ENCODE data around the gene PROCR.
"Not testable (repeated sequence)": the region's sequence is repeated elsewhere in the genome, so short reads cannot be mapped to it uniquely, and the experiment has no call there.

PROCR gene

DNA sequence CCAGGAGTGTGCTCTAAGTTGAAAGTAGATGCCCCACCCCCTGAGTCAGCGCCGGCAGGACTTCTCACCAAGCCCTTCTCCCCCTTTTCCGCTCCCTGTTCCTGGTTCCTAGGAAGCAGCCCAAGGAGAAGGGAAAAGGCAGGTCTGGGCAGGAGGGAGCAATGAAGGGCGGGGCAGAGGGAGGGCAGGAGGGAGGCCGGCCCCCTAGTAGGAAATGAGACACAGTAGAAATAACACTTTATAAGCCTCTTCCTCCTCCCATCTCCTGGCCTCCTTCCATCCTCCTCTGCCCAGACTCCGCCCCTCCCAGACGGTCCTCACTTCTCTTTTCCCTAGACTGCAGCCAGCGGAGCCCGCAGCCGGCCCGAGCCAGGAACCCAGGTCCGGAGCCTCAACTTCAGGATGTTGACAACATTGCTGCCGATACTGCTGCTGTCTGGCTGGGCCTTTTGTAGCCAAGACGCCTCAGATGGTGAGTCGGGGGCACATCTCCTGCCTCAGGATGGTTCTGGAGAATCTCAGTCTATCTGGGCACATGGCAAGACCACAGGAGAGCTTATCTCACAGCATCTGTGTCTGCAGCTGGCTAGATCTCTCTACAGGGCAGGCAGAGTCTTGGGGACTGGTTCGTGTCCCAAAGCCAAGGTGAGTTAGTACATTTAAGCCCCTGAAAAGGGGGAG, at the start of gene PROCR:
Gene PROCR, plus strand, starts transcription at position 320 of the 681 bp plus-strand sequence. Its CDS starts 83 bp downstream, at position 403.
- DNase-seq (ENCODE audit: low read depth) = no peak

DNA sequence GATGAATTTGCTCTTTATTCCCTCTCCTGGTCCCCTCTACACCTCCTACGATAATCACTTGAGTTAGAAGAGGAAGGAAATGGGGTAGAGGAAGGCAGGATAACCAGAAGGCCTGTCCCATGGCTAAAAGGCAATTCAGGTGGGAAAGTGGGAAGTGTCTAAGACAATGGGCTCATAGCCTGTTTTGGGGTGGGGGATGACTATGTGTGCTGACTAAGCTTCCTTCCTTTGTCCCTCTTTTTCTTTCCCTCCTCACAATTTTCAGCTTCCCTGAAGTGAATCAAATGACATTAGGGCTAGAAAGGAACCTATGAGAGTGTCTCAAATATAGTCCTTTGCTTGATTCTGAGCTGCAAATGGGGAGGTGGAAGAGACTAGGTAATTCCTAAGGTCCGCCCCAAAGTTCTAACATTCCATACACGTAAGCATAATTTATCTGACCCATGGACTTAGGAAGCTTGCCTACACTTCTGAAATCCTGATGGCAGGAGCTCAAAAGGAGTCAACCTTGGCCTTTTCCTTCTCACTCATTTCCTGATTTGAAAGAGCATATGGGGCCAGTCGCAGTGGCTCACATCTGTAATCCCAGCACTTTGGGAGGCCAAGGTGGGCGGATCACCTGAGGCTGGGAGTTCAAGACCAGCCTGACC, 49.0 kb upstream of the PROCR start:
- DNase-seq (ENCODE audit: low read depth) = no peak

DNA sequence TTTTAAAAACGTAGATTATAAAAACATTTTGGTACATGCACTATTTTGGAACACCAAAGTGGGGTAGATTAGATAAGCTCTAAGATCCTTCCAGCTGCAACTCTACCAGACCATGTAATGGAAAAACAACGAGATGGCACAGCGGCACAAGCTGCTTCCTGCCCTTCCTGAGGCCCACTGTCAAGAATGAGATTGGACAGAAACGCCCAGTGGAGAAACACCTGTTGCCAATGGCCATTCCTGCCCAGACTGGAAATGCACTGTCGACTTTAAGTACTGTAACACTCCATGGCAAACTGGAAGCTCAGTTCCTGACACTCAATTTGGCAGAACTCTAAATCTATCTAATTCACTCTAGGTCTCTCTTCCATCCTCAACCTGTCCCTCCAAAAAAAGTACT, 46.1 kb upstream of the PROCR start:
- no peak for DNase-seq (ENCODE audit: low read depth)

DNA sequence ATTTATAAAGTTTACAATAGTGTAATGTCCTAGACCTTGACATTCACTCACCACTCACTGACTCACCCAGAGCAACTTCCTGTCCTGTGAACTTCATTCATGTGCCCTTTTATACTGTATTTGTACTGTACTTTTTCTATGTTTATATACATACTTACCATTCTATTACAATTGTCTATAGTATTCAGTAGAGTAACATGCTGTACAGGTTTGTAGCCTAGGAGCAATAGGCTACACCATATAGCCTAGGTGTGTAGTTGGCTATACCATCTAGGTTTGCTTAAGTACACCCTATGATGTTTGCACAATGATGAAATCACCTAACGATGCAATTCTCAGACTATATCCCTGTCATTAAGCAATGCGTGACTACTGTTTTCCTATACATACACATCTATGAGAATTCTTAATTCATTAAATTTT, 42.2 kb upstream of the PROCR start:
- DNase-seq (ENCODE audit: low read depth) = no peak

DNA sequence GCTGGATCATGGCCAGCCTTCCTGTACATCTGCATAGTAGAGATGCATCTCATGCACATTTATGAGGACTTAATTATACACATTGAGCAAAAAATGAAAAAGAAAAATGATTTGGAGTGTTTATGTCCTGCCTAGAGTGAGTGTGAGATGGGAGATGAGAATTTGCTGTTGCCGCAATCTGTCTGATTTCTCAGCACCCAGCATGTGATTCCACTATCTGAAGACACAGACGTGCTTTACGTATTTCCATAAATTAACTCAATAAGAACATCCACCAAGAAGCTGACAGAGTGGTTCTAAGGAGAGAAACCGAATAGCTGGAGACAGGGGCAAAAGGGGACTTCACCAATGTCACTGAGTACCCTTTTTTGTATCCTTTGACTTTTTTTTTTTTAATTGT, 39.9 kb upstream of the PROCR start:
- DNase-seq (ENCODE audit: low read depth) = no peak

DNA sequence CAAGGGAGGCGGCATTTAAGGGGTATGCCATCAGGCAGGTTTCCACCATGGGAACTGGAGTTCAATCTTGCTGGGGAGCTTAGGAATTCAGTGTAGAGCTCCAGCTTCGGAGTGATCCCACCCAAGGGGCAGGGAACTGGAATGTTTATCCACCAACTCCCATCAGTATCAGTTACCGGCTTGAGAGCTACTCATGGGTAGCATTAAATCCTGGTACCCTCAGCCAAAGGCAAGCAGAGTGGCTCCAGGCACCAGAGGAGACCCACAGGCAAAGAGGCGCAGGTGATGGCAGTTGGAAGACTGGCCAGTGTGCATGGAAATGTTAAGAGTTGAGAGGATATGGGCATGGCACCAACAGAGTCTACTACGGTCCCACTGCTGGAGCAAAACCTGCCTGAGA, 38.8 kb upstream of the PROCR start:
- DNase-seq (ENCODE audit: low read depth) = no peak

DNA sequence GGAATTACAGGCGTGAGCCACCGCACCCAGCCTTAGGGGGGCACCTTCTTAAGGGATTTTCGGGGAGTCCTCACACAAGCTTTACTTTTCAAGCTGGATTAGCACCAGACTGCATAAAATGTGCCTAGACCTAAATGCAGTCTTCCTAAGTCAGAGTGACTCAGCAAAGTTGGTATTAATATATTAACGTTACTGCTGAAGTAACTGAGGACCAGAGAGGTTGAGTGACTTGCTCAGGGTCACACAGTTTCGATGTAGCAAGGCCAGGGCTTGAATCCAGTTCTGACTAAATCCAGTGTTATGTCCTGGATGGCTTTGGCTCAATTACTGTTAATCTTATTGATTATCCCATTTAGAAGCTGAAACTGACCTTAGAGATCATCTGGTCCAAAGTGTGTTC, 38.1 kb upstream of the PROCR start:
- DNase-seq (ENCODE audit: low read depth) = no peak

DNA sequence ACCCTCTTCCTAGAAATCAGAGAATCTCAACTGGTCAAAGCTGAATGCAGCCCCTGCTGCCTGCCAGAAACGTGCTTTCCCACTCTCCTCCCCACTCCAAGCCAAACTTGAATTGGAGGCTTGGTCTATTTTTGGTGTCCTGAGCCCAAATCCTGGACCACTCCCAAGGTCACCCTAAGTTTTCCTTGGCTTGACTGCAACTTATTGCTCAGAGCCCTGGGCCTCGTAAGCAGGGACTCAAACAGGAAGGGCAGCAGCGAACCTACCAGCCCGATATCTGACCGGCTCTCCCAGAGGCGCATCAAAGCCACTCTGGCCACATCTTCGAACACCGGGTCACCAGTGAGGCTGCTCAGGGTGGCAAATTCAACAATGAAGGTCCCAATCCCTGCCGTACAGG, 37.4 kb upstream of the PROCR start:
- no peak for DNase-seq (ENCODE audit: low read depth)

DNA sequence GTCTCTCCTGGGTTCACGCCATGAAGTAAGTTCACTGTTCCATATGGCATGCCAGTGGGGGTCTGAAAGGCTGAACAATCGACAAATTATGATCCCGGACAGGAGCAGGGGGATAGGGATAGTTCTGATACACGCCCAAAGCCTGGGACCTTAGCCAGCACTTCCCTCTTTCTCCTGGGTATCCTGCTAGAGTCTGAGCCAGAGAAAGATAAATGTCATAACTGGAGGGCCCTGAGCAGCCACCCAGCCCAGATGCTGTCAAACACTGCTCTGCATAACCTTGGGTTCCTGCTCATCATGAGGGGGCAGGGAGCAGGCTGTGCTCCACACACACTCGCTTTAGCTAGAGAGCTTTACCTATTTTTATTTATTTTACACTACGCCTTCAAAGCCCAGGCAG, 37.0 kb upstream of the PROCR start:
- no peak for DNase-seq (ENCODE audit: low read depth)

DNA sequence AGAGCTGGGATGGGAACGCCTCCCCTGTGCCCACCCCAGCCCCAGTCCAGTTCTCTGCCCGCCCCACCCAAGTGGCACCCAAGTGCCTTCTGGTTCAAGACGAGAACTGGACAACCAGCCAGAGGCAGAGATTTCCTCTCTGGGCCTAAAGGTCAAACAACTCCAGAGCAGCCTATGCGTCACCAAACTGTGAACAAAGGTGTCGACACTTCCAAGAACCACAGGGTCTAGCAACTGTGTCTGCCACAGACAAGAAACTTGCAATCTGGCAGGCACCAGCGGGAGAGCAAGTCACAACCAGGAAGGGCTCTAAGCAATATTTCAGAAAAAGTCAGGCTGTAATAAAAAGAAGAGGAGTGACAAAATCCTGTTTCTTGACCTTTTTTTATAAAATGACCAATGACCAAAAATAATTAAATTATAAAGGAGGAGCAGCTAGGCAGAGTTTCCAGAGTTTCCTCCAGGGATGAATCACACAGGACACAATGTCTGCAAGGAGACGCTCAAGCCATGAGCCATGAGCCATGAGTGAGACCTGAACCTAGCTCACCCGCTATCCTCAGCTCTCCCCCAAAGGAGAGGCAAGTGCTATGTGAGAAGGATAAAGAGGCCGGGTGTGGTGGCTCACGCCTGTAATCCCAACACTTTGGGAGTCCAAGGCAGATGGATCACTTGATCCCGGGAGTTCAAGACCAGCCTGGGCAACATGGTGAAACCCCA, 35.8 kb upstream of the PROCR start:
- DNase-seq (ENCODE audit: low read depth) = no peak

DNA sequence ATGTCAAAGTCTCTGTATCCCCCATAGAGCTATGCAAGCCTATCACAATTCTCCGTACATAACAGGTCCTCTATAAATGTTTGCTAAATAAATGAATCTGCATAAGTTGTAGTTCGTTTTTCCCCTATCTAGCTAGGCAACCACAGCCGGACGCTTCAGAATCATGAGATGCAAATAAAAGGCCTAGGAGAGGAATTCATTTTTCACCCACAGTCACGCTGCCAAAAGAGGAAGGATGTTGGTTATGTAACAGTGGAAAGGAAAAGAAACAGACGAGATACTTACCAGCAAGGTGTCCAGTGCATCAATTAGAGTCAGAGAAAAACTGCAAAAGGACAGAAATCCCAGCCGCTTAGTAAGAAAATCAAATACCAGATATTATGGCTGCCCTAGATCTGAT, 27.2 kb upstream of the PROCR start:
- DNase-seq (ENCODE audit: low read depth) = no peak

DNA sequence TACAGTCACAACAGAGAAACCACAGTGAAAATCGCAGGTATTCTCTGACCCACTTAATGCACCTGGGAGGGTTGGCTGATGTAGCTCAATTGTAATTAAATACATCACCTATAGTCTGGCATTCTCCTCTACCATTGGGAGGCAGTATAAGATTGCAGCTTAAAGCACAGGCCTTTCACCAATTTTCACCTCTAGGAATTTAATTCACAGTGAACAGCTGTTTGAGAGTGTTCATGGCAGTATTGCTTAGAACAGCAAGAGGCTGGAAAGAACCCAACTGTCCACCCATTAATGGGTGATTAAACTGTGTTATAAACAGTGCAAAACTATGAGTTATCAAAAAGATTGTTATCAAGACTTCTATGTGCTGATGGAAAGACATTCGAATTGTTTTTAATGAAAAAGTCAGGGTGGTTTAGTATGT, 26.7 kb upstream of the PROCR start:
- DNase-seq (ENCODE audit: low read depth) = no peak

DNA sequence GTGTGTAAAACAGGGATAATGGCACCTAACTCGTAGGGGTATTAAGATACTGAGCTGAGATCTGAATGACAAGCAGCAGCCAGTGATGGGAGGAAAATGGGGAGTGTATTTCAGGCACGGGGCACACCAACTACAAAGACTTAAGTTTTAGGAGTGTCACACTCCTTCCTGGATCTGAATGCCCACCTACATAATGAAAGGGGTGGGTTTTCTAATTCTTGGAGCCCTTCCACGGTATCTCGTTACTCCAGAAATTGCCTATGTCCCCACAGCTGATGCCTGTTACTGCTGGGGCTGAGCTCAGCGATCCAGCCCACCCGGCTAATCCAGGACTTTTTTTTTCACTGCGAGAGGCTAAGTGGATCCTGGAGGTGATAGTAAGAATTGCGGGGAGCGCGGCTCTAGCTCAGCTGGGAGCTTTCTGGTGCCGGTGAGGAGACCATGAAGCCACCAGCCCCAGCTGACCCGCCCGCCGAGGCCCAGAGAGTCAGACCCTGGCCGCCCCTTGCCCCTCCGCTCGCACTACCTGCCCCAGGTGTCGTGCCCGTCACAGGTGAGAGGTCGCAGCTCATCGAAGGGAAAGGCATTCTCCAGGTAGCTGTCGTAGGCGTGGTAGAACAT, 25.5 kb upstream of the PROCR start:
- no peak for DNase-seq (ENCODE audit: low read depth)

DNA sequence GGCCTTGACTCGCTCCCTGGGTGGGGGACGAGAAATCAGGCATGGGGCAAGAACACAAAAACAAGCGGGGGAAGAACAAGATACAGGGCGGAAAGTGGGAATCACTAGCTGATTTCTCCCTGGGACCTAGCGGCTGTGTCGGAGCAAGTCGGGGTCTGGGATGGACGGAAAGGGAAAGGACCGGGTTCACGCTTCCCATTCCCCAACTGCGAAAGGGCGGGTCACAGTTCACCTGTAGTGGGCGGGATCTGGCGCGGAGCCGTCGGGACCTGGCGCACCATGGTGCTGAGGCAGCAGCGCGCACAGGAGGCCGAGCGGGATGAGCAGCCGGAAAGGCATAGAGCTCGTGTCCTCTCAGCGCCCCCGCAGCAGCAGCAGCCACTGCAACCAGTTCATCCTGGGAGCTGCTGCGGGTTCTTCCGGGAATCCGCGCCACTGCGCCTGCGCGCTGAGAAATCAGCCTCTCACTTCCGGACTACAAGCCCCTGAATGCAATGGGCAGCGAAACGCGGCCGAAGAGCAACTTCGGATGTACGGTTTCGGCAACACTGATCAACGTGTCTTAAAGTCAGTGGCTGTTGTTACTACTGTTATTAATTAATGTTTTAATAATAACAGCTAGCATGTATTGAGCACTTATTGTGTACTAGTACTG, 24.8 kb upstream of the PROCR start, which contains the start of gene EDEM2:
Gene EDEM2, minus strand, starts transcription at position 417 of the 655 bp plus-strand sequence. Its CDS starts 78 bp downstream, at position 339.
- peak; percentile 90 for DNase-seq (ENCODE audit: low read depth)

DNA sequence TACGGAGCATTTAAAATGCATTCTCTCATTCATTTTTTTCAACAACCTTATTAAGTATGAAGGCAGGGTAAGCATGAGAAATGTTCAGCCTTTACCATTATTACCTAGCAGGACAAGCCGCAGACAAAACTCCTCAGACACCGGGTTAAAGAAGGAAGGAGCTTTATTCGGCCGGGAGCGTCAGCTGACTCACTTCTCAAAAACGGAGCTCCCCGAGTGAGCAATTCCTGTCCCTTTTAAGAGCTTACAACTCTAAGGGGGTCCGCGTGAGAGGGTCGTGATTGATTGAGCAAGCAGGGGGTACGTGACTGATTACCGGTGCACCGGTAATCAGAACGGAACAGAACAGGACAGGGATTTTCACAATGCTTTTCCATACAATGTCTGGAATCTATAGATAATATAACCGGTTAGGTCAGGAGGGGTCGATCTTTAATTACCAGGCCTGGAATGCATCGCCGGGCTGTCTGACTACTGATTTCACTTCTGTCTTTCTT, 24.2 kb upstream of the PROCR start:
- DNase-seq (ENCODE audit: low read depth) = not testable (repeated sequence)

DNA sequence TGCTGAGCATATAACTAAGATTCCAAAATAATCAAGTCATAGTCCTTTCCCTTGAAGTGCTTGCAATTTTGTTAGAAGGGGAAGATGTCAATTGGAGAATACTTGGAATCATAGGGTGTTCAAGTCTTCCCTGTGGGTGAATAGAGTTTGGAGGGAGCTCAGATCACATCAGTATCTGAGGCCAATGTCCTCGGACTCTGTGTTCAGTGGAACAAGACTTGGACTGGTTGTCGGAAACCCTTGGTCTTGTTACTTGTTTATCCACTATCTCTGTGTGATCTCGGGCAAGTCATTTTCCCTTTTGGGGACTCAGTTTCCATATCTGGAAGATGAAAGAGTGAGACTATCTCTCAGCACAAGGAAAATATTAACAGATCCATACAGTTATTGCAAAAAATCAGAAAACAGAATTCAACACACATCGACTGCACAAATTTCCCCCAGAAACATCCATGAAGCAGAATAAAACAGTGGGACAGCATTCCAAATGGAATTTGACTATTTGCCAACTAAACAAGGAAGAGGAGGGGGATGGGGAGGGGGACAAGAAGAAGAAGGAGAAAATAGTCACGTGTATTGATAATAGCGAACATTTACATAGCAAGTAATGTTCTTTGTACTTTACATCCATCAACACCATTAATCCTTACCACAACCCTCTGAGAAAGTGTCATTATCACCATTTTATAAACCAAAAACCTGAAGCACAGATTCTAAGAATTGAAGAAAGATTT, 20.9 kb upstream of the PROCR start:
- DNase-seq (ENCODE audit: low read depth) = no peak

DNA sequence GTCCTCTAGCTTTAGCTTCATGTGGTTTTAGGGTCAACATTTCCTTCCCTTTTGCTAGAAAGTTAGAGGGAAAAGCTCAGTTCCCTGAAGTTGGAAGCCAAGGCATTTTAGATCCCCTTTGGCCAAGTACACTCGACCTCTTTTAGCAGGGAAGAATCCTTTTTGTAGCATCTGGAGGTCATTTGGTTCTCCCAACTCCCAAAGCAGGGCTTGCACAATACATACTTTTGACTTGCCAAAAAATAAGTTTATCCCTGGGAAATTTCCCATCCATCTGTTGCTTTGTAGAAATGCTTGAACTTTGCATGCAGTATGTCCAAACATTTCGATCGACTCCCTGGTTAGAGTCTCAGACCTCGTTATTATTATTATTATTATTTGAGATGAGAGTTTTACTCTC, 20.1 kb upstream of the PROCR start:
- no peak for DNase-seq (ENCODE audit: low read depth)

DNA sequence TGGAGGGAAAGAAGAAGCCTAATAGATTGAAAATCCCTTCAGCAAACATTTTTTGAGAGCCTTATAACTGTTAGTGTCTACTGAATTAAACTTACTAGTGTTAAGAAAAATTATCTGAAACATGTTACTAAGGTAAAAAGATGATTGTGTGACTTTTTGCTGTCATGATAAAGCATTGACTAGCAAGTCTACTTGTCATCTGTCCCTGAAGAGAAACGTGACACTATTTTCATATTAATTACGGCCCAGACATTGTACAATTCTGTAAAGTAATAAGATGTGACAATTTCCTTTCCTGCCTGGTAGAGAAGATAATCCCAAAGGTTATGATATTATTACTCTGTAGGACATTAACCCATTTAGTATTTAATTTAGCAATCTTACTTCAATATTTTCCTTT, 15.9 kb upstream of the PROCR start:
- DNase-seq (ENCODE audit: low read depth) = no peak

DNA sequence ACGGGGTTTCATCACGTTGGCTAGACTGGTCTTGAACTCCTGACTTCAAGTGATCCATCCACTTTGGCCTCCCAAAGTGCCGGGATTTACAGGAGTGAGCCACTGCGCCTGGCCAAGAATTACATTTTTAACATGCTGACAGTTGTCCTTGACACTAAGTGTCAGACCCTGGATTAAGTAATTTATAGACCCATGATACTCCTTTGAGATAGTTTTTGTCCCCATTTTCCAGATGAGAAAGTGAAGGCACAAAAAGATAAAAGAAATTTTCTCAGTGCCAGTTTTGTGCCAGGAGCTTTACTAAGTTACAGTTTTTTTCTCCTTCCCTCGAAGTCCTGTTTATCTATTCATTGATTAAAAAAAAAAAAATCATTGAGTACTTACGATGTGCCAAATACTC, 14.9 kb upstream of the PROCR start:
- DNase-seq (ENCODE audit: low read depth) = no peak

DNA sequence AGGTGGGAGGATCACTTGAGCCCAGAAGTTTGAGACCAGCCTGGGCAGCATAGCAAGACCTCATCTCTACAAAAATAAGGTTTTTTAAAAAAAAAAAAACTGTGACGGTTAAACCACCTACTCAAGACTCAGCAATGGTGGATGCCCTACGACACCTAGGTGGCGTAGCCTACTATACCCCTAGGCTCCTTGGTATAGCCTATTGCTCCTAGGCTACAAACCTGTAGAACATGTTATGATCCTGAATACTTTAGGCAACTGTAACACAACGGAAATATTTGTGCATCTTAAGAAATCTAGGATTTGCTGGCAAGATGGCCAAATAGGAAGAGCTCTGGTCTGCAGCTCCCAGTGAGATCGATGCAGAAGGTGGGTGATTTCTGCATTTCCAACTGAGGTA, 11.5 kb upstream of the PROCR start:
- not testable (repeated sequence) for DNase-seq (ENCODE audit: low read depth)

DNA sequence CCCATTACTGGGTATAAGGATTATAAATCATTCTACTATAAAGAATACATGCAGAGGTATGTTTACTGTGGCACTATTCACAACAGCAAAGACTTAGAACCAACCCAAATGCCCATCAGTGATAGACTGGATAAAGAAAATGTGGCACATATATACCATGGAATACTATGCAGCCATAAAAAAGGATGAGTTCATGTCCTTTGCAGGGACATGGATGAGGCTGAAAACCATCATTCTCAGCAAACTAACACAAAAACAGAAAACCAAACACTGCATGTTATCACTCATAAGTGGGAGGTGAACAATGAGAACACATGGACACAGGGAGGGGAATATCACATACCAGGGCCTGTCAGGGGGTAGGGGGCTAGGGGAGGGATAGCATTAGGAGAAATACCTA, 7.3 kb upstream of the PROCR start:
- not testable (repeated sequence) for DNase-seq (ENCODE audit: low read depth)

Data from T-helper 22 cell (primary cell).